Choroid plexus epithelial cell (primary cell): ENCODE results near the gene PADI6.

Experiments used
- DNase-seq: peaks from one replicate; pipeline ENCODE4 v3.0.0-alpha.2; 2010; ENCODE audit warnings: low read depth
- H3K4me3 ChIP-seq: 2 replicates; pipeline ENCODE4 v1.5.1; 2011; ENCODE audit warnings: low read depth, mild to moderate bottlenecking, control low read depth, low read length, moderate library complexity
- CTCF ChIP-seq: conservative IDR thresholded peaks from 2 replicates; pipeline ENCODE4 v1.5.1; 2011; ENCODE audit warnings: low read depth, mild to moderate bottlenecking, control low read depth, inconsistent platforms, low read length, moderate library complexity

PADI6 gene

GRCh38 chr1:17412093-17412870 lies 40.3 kb downstream of the PADI6 start:
- TF ChIP-seq CTCF: no peak
- DNase-seq: no peak
- H3K4me3 ChIP-seq: no peak overlapping the region

GRCh38 chr1:17414022-17414421 lies 42.0 kb downstream of the PADI6 start:
- no peak overlapping the region for H3K4me3 ChIP-seq
- DNase-seq: peak; percentile 20
- TF ChIP-seq CTCF: no peak

- no peak overlapping the region for H3K4me3 ChIP-seq
- DNase-seq: no peak
- no peak for TF ChIP-seq CTCF
Observed at GRCh38 chr1:17416389-17416788, 44.4 kb downstream of the PADI6 start.

GRCh38 chr1:17419626-17420328 lies 47.8 kb downstream of the PADI6 start:
- TF ChIP-seq CTCF: peak; percentile 77
- H3K4me3 ChIP-seq: no peak overlapping the region

GRCh38 chr1:17420391-17420918 lies 48.5 kb downstream of the PADI6 start:
- no peak for DNase-seq
- H3K4me3 ChIP-seq: no peak overlapping the region
- TF ChIP-seq CTCF: no peak

More at GRCh38 chr1:17419626-17420328, 47.8 kb downstream of the PADI6 start:
- peak; percentile 56 for DNase-seq

GRCh38 chr1:17422461-17422860 lies 50.5 kb downstream of the PADI6 start:
- H3K4me3 ChIP-seq: no peak overlapping the region
- TF ChIP-seq CTCF: no peak

GRCh38 chr1:17423781-17424245 lies 51.8 kb downstream of the PADI6 start:
- H3K4me3 ChIP-seq: no peak overlapping the region
- no peak for TF ChIP-seq CTCF
- peak; percentile 37 for DNase-seq

More at GRCh38 chr1:17422461-17422860, 50.5 kb downstream of the PADI6 start:
- no peak for DNase-seq
